ENCODE measurements around the gene CENPK.
"Not testable (repeated sequence)": the region's sequence is repeated elsewhere in the genome, so short reads cannot be mapped to it uniquely, and the experiment has no call there.

The CENPK gene

DNA sequence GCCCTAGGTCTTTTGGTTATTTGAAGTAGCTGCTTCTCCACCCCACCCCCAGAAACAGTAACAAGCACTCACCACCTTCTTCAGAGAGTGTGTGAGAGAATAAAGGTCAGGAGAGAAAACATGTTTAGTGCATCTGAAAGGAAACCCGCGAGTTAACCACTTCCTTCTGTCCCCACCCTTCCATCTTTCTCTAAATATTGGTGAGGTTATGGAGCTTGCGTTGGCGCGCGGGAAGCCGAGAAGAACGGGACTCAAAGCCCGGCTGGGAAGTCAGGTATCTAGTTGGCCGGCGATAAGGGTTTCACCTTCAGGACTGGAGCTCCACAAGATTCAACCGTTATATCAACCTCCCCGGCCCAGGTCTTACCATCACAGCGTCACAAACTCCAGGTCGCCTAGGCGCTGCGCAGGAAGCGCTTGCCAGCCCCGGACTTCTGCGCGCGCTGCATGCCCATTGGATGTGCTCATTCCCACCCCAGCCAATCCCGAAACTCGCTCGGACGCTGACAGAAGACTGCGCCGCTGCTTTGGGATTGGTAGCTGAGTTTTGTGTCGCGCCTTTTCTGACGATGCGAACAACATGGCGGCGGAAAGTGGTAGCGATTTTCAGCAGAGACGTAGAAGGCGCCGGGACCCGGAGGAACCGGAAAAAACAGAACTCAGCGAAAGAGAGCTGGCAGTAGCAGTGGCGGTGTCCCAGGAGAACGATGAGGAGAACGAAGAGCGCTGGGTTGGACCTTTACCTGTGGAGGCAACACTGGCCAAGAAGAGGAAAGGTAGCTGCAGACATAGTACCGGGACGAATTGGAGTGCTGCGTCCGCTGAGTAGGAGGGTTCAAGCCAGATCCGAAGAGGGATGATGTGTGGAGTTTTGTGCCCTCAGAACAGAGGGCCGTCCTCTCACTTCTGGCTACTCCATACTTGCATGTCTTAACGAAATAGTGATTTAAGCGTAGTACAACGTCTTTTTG is at the start of gene CENPK, which contains the start of gene PPWD1:
Gene CENPK, minus strand, starts transcription at position 438 of the 971 bp plus-strand sequence. CDS start 8,261 bp downstream, outside the sequence.
Gene PPWD1, plus strand, starts transcription at position 566 of the 971 bp plus-strand sequence. Its CDS starts 15 bp downstream, at position 581.
- peak; percentile 91 to 93 for DNase-seq

DNA sequence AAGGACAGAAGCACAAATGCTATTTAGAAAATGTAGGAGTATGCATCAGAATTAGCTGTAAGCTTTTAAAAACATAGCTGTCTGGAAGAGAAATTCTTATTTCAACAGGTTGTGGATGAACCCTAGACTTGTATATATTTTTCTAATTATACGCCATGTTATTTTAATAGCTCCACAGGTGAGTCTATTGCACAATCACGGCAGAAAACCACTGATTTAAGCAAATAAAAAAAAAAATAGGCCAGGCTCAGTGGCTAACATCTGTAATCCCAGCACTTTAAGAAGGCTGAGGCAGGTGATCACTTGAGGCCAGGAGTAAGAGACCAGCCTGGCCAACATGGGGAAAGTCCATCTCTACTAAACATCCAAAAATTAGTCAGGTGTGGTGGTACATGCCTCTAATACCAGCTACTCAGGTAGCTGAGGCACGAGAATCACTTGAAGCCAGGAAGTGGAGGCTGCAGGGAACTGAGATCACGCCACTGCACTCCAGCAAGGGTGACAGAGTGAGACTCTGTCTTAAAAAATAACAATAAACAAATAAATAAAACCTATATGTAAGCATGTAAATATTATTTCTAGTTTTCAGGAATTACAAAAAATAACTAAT is 49.4 kb upstream of the CENPK start:
- no peak for DNase-seq

- no peak for DNase-seq
Measured at GRCh38 chr5:65611524-65611923, 48.6 kb upstream of the CENPK start.

DNA sequence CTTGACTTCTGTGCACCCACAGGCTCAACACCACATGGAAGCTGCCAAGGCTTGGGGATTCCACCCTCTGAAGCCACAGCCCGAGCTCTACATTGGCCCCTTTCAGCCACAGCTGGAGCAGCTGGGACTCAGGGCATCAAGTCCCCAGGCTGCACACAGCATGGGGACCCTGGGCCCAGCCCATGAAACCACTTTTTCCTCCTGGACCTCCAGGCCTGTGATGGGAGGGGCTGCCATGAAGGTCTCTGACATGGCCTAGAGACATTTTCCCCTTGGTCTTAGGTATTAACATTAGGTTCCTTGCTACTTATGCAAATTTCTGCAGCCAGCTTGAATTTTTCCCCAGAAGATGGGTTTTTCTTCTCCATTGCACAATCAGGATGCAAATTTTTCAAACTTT is 38.8 kb upstream of the CENPK start:
- not testable (repeated sequence) for DNase-seq

GRCh38 chr5:65588694-65589093 is 25.7 kb upstream of the CENPK start:
- no peak for DNase-seq

DNA sequence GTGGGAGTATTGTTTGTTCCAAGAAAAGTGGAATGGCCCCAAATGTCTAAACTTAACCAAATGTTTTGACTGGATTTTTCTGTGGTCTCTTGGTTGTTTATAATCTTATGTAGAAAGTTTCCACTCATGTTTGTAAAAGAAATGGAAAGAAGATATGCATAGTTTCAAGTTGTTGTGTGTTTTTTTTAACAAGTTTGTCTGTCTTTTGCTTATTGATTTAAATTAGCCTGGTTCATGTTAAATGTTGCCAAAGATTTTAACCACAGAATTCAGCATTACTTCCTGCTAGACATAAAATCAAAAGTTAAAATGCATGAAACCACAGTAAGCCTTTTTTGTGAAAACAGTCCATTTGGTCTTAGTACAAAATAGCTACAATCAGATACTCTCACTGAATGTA is 14.2 kb upstream of the CENPK start:
- DNase-seq: no peak

GRCh38 chr5:65570598-65571226 is 7.7 kb upstream of the CENPK start:
- no peak for DNase-seq

GRCh38 chr5:65566505-65566904 is 3.5 kb upstream of the CENPK start:
- DNase-seq: no peak

DNA sequence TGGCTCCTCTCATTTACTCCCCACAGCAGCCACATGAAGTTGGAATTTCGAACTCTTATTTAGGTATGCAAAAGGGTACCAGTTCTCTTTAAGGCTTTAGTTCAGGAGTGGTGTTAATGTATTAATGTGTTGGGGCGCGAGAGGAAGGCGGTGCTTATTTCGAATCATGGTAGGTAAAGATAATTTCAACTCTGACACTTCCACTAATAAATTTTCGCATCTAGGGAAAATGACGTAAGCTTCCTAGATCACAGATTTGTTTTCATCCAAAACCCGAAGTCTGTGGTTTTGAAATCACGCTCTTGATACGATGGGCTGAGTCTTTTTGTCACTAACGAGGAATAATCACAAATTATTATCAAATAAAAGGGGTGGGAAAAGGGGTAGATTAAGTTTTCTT is 809 bp upstream of the CENPK start:
- DNase-seq: no peak

- DNase-seq: no peak
Measured at GRCh38 chr5:65556718-65557117, 6.2 kb downstream of the CENPK start.

- DNase-seq: no peak
Measured at GRCh38 chr5:65556181-65556580, 6.8 kb downstream of the CENPK start.

- no peak for DNase-seq
Measured at GRCh38 chr5:65555287-65555686, 7.7 kb downstream of the CENPK start.

DNA sequence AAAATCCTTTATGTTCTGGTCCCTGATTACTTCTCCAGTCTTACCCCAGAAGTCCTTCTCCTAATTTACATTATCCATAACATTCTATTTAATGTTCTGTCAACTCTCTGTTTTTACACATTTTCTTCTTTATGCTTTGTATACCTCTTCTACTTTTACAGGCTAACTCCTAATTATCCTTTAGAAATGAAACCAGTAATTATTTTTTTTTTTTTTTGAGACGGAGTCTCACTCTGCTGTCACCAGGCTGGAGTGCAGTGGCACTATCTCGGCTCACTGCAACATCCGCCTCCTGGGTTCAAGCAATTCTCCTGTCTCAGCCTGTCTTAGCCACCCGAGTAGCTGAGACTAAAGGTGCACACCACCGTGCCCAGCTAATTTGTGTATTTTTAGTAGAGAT is 9.0 kb downstream of the CENPK start:
- DNase-seq: no peak

- no peak for DNase-seq
Measured at GRCh38 chr5:65548281-65548680, 14.7 kb downstream of the CENPK start.

- no peak for DNase-seq
Measured at GRCh38 chr5:65546141-65546540, 16.8 kb downstream of the CENPK start.

- no peak for DNase-seq
Measured at GRCh38 chr5:65544473-65544872, 18.5 kb downstream of the CENPK start.

DNA sequence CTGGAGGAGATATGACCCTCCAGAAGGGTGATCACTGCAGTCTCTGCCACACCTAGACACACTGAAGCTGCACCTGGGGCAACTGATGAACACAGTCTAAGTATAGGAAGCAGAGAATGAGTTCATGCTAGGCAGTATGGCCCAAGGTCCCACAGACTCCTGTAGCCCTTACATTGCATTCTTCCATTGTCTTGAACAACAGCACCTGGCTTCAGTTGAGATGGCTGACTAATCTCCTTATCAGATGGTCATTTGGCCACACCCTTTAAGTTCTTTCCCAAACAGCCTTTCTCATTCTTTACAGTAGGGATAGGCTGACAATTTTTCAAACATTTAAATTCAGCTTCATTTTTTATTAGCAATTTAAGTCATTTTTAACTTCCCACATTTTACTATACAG is 23.1 kb downstream of the CENPK start:
- DNase-seq: no peak

DNA sequence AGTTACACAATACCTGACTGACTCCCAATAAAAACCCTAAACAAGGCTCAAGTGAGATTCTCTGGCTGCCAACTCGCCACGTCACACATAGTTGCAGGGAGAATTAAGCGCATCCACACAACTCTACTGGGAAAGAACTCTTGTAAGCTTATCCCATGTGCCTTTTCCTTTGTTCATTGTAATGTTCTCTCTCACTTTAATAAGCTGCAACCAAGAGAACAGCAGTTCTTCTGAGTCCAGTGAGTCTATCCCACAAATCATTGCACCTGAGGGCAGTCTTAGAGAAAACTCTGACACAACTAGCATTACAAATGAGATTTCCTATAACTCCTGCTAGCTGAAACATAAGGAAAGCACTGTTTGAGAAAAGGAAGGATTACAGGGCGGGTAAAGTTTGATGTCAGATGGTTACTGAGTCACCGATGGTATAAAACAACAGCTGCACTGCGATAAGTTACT is 27.4 kb downstream of the CENPK start:
- no peak for DNase-seq

GRCh38 chr5:65530904-65531303 is 32.1 kb downstream of the CENPK start:
- DNase-seq: no peak

GRCh38 chr5:65525726-65526125 is 37.2 kb downstream of the CENPK start:
- DNase-seq: no peak

- no peak for DNase-seq
Measured at GRCh38 chr5:65512170-65512937, 50.6 kb downstream of the CENPK start.

DNA sequence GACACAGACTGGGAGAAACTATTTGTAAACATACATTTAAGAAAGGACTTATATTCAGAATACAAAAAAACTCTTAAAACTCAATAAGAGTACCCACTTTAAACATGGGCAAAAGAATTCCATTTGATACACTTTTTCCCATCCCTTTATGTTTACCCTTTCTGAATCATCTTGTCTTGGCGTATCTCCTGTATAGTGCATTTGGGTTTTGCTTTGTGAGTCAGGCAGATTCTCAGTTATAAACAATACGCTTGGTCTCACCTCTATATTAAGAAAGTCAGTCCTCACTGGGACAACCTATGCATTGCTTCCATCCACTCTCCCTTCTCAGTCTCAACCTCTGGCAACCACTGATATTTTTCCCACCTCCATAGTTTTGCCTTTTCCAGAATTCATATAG is 54.0 kb downstream of the CENPK start:
- no peak for DNase-seq

- no peak for DNase-seq
Measured at GRCh38 chr5:65506961-65507360, 56.0 kb downstream of the CENPK start.
